NT2/D1 (cell line): ENCODE measurements around the gene HACD2.

ENCODE experiments used
- SUZ12 ChIP-seq: IDR thresholded peaks from 2 replicates; pipeline ENCODE4 v1.6.1; 2011; ENCODE audit not compliant: insufficient read length, insufficient read depth; ENCODE audit errors: extremely low read depth
- YY1 ChIP-seq: IDR thresholded peaks from 2 replicates; pipeline ENCODE4 v1.6.1; 2011; ENCODE audit not compliant: insufficient read length, insufficient read depth

DNA sequence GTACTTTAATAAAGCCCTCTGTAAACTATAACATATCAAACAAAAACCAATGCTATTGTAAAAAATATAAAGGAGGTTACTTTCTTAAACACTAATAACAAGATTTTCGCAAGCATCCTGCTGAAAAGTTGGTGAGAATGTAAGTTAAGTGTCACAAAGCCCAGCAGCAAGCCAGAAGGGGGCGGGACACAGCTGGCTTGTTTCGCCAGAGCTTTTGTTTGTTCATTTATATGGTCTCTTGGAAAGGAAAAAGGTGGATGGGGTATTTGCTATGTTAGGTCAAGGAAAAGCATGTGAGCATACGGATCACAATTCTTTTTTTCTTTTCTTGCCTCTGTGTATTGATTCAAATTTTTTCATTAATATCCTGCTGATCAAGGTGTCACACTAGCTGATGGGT lies 59.9 kb downstream of the HACD2 start:
- TF ChIP-seq SUZ12 (no peak), YY1 (no peak)
